GM19455 (cell line): ENCODE measurements around the gene AGBL2.
"Not testable (repeated sequence)": the region's sequence is repeated elsewhere in the genome, so short reads cannot be mapped to it uniquely, and the experiment has no call there.

ENCODE experiments used
- ATAC-seq: cut with Tn5 transposase; IDR thresholded peaks from one replicate; pipeline ENCODE4 v1.9.1; 2021; ENCODE audit not compliant: unreplicated experiment

Gene AGBL2

DNA sequence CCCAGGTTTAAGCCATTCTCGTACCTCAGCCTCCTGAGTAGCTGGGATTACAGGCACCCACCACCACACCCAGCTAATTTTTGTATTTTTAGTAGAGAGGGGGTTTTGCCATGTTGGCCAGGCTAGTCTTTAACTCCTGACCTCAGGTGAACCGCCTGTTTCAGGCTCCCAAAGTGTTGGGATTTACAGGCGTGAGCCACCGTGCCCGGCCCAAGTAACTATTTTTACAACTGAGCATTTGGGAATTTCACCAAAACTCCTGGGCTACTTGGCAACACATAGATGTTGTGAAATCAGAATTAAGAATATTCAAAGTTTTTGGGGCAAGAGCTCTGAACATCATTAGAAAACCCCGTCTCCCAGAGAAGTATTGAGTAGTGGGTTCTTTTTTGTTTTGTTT is 74.7 kb downstream of the AGBL2 start:
- not testable (repeated sequence) for ATAC-seq

DNA sequence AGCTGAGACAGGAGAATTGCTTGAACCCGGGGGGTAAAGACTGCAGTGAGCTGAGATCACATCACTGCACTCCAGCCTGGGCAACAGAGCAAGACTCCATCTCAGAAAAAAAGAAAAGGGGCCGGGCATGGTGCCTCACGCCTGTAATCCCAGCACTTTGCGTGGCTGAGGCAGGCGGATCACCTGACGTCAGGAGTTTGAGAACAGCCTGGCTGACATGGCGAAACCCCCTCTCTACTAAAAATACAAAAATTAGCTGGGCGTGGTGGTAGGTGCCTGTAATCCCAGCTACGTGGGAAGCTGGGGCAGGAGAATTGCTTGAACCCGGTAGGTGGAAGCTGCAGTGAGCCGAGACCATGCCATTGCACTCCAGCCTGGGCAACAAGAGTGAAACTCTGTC is 78.8 kb downstream of the AGBL2 start:
- not testable (repeated sequence) for ATAC-seq

DNA sequence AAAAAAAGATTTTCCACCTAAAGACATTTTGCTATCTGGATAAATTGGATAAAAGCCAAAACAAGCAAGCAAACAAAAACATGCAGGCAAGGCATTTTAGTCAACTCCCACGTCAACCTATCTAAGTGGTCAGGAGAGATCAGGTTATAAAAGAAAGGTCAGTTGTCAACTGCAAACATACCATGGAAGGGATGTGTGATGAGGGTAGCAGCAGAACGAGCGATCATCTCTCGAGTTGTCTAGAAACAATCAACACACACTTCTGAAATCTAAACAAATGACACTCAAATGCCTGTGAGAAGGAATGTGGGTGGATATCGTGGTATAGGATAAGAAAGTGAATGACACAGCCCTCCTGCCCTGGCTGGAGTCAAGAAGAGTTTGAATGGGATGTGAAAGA is 83.7 kb downstream of the AGBL2 start:
- ATAC-seq, result no peak

DNA sequence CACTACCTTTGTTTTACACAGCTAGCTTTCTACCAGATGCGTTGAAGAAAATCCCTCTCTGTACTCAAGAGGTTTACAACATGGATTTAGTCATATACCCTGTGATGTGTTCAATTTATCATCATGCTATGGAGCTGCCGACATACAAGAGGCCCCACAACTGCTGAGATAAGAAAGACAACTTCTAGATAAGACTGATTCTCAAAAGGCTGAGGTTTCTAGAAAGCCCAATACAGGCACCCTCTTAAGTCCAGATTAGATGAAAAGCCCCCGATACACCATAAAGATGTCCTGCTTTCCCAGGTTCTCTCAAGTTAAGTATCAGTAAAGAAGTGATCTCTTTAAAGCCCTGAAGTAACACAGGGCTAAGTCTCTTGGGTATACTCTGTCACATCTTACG is 87.1 kb downstream of the AGBL2 start:
- ATAC-seq, result no peak

DNA sequence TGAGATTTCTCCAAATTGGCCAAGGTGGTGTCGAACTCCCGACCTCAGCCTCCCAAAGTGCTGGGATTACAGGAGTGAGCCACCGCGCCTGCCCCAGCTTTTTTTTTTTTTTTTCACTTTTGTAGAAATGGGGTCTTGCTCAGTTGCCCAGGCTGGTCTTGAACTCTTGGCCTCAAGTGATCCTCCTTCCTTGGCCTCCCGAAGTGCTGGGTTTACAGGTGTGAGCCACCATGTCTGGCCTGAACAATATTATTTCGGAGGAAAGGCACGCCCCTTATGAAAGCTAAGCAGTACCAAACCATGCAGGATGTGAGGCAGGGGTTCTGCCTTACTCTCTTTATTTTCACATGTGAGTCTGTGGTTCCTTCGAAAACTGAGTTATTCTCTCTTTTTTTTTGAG is 88.9 kb downstream of the AGBL2 start:
- no peak for ATAC-seq

DNA sequence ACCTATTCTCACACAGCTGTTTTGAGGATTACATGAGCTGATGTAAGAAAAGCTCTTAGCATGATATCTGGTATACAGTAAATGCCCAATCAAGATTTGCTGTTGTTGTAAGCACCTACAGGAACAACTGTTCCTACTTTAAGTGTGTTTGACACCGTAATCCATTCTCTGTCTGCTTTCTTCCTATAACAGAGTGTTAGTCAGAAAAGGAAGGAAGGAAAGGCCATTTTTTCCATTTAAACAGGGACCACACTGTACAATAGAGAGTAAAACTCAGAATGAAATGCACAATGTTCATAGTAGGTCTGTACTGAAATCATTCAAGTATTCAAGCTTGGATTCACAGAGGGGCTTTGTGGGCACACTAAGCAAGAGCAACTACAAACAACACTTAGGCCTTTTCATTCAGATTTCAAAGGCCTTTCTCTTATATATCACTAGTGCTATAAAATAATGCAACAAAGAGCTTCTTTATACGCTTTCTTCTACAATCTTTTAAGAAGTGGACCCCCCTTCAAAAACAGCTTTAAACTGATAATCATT is 94.3 kb downstream of the AGBL2 start:
- no peak for ATAC-seq

DNA sequence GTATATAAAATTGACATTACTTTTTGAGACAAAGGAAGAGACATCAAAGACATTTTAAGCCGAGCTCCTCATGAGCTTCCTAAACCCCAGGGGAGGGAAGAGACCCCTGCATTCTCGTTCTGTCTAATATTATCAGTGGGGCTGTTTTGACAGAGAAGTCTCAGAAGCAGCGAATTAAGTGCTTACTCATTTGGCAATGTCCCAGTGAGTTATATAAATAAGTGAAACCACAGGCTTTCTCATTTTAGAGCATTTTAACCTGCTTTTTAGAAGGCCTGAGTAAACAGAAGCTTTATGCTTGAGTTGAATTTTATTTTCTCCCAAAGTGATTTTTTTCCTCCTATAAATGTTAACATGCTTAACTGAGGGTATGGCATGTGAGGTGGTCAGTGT is 97.8 kb downstream of the AGBL2 start:
- ATAC-seq, result no peak

DNA sequence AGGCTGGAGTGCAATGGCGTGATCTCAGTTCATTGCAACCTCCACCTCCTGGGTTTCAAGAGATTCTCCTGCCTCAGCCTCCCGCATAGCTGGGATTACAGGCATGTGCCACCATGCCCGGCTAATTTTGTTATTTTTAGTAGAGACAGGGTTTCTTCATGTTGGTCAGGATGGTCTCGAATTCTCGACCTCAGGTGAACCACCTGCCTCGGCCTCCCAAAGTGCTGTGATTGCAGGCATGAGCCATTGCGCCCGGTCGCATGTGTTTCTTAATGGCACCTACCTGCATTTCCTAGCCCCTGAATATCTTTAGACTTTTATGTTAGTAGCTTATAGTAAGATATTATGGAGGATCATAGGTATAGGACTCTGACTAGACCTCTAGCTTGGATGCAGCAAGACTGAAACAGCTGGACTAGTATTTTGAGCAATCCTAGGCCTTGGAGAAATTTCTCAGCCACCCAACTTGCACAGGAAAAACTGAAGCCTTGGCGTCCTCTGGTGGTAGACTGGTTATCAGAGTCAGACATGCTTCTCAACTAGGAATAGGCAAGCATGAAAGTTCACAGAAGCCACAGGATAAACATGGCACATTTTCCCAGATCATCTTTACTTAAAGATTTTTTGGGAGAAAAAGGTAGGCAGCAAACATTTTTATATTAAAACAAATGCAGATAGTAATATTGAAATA is 98.3 kb downstream of the AGBL2 start:
- no peak for ATAC-seq

DNA sequence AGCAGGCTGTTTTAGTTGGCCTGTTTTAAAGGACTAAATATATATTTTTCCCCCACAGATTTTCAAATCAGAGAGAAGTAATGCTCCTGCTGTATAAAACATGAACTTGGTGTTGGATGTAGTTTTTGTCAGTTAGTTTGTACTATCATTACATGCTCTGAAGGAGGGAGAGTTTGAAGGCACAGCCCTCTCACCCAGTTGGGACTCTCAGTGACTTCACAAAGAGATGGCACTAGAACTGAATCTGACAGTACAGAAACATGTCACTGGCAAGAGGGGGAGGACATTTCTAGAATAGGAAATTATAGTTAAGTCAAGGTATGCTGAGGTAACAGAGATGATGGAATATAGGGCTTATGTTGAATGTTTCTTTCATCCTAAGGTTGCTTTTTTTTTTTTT is 99.9 kb downstream of the AGBL2 start:
- no peak for ATAC-seq

DNA sequence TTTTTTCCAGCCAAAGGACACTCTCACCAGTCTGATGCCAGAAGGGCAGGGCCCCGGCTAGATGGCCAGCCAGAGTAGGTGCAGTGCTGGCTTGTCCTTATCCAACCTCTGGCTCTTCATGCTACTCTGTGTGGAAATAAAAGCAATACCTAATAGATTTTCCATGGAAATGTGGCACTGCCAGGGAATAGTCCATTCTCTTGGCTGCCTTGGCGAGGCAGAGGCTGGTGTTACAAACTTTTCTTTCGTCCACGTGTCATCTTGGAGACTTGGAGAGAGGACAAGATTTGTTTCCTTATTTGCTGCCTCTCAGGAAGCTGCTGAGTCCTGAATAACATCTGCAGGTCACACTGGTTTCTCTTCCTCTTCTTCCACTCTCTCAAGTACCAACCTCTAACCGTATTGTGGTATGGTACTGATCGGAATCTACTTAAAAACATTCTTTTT is 103.8 kb downstream of the AGBL2 start:
- peak; percentile 62 for ATAC-seq

DNA sequence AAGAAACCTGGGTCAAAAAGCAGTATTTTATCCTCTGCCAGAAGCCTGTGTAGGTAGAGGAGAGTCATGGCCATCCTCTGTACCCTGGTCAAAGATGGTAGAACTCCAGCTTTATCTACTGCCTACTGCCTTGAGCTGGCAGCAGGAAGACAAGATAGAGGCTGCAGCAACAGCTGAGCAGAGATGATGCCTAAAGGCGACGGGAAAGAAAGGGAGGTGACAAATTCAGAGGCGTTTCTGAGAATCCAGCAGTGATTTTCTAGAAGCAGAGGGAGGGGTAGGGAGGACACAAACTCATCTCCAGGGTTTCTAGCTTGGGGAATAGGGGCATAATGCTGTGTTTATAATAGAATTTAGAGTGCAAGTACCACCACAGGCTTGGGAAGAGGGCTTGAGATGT is 105.5 kb downstream of the AGBL2 start:
- ATAC-seq, result no peak
